ENCODE measurements around the gene PPAN.

PPAN gene

DNA sequence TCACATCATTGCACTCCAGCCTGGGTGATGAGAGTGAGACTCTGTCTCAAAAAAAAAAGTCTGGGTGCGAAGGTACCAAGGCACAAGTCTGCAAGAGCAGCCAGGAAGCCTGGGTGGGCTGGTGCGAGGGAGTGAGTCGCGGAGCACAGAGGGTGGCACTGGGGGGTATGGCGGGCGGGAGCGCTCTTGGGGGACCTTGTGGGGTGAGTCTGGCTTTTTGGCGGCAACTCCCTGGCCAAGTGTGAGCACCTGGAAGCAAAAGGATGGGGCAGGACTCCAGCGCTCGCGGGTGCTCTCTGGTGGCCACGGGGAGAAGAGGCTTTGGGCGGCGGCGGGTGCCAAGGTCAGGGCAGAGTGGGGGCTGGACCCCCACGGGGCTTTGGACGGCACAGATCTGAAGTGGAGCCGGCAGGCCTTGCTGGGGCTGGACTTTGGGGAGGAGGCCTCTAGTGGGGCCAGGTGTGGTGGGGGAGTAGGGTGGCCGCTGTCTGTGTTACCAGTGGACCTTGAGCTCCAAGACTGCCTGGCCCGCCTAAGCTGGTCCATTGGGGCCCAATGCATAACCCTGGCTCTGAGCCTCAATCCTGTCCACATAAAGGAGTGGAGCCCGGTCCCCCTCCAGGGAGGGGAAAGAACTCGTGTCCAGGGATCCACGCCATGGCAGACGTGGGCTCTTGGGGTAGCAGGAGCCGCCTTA lies 6.9 kb downstream of the PPAN start:
- DNase-seq (ENCODE audit: insufficient read length, low spot score) (peak; percentile 66), FAIRE-seq (no peak)

DNA sequence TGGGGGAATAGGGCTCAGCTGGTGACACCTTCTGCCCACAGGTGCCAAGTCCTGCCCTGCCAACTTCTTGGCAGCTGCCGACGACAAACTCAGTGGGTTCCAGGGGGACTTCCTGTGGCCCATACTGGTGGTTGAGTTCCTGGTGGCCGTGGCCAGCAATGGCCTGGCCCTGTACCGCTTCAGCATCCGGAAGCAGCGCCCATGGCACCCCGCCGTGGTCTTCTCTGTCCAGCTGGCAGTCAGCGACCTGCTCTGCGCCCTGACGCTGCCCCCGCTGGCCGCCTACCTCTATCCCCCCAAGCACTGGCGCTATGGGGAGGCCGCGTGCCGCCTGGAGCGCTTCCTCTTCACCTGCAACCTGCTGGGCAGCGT lies 7.4 kb downstream of the PPAN start:
- FAIRE-seq = no peak

DNA sequence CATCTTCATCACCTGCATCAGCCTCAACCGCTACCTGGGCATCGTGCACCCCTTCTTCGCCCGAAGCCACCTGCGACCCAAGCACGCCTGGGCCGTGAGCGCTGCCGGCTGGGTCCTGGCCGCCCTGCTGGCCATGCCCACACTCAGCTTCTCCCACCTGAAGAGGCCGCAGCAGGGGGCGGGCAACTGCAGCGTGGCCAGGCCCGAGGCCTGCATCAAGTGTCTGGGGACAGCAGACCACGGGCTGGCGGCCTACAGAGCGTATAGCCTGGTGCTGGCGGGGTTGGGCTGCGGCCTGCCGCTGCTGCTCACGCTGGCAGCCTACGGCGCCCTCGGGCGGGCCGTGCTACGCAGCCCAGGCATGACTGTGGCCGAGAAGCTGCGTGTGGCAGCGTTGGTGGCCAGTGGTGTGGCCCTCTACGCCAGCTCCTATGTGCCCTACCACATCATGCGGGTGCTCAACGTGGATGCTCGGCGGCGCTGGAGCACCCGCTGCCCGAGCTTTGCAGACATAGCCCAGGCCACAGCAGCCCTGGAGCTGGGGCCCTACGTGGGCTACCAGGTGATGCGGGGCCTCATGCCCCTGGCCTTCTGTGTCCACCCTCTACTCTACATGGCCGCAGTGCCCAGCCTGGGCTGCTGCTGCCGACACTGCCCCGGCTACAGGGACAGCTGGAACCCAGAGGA lies 7.9 kb downstream of the PPAN start:
- DNase-seq (ENCODE audit: insufficient read length, low spot score) = no peak
- no peak for FAIRE-seq

More for the DNA sequence above, 7.4 kb downstream of the PPAN start:
- no peak for DNase-seq (ENCODE audit: insufficient read length, low spot score)

DNA sequence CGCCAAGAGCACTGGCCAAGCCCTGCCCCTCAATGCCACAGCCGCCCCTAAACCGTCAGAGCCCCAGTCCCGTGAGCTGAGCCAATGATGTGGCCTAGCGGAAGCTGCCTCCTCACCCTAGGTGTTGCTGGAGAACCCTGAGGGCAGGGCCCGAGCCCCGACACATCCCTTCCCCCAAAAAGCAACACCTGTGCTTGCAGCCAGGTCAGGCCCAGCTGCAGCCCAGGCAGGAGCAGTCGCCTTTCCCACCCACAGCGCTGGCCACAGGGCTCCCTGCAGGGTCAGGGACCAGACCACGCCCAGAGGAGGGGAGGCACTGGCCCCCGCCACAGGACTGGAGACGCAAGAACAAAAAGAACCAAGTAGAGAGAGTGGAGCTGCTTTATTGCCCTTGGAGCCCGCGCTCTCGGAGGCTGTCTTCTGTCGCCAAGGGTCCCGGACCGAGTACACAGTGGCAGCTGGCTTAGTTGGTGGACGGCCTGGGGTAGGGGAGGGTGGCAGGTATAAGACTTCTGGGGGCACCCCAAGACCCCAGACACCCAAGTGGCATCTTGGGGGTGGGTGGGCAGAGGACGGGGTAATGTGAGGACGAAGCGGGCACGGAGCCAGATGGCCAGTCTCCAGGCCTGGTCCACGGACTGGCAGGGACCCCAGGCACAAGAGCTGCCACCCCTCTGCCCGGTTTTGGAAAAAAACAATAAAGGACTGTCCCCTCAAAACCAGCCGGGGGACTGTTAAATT lies 8.7 kb downstream of the PPAN start:
- FAIRE-seq (no peak), DNase-seq (ENCODE audit: insufficient read length, low spot score) (no peak)

DNA sequence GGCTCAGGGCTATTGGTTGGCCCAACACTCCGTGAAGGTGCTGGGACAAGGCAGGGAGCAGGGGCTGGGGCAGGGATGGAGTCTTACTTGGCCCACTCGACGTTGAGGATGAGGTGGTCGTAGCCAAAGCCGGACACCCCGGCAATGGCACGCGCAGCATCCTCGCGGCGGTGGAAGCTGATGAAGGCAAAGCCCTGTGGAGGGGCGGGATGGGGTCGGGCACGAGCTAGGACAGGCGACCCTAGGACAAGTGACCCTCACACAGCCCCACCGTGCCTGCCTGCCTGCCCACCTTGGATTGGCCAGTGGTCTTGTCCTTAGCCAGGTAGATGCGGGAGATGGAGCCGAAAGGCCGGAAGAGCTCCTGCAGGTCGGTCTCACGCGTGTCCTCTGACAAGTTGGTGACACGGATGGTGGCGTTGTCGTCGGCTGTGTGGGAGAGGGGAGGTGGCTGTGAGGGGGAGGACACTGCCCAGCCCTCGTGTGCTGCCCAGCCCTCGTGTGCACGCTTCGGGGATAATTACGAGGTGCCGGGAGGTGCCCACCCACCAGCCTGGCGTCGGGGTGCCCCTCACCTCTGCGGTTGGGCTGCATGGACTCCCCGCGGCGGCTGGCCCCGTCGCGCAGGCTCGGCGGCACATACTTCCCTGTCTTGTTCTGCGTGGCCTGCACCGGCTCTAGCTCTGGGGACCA lies 9.4 kb downstream of the PPAN start:
- no peak for FAIRE-seq

DNA sequence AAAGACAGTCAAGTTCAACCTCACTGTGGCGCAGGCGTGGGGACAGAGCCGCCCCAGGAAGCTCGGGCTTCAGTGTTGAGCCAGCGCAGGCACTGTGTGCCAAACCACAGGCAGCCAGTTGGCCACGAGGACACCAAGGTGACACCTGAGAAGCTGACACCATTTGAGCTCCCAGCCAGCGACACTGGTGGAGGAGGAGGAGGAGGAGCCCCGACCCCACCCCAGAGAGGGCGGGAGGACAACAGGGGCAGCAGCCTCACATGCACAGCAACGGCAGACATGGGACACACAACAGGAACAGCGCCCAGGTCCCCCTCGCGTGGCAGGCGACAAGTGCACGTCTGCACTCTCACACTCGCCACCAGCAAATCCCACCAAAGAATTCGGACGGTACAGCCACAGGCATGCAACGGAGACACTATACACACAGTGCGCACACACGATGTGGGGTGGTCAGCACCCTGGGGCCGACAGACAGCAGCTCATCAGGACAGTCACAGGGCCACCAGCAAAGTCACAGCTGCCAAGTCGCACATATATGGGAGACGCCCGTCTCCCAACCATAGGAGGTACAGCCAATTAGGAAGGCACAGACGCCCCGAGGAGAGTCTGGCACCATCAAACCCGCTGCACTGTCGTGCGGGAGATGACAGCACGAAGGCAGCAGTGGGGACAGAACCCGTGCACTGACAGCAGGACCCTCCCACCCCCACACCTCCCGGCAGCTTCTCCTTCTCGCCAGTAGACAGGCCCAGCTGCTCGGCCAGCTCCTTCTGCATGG lies 10.1 kb downstream of the PPAN start:
- DNase-seq (ENCODE audit: insufficient read length, low spot score) (no peak), FAIRE-seq (no peak)

More for the DNA sequence above, 9.4 kb downstream of the PPAN start:
- no peak for DNase-seq (ENCODE audit: insufficient read length, low spot score)

DNA sequence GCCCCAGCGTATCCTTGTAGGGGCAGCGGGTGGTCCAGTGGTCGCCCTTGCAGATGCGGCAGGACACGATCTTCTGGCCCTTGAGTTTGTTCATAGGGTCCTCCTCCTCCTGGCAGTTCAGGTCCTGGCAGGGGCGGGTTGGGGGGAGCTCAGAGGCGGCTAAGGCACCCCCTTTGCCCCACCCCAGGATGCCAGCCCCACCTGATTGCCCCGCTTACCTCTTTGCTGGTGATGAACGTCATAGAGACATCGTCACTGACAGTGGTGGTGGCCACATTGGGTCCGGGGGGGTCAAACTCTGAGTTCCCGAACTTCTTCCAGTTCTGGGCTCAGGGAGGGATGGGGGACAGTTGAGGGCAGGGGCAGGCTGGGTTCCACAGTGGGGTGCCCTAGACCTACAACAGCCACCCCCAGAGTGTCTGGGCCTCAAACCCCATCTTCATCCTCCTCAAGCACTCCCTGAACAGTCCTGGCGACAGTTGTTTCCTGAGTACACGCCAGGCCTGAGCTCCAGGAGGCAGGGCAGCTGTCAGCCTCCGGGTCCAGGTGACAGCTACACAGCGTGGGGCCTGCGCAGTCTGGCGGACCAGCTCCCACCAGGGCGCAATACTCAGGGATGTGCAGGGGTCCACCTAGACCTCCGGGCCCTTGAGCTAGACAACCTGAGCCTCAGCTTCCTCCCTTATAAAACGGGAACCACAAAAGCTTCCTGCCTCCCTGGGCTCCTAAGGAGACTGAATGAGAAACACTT lies 10.9 kb downstream of the PPAN start:
- DNase-seq (ENCODE audit: insufficient read length, low spot score) (no peak), FAIRE-seq (no peak)

DNA sequence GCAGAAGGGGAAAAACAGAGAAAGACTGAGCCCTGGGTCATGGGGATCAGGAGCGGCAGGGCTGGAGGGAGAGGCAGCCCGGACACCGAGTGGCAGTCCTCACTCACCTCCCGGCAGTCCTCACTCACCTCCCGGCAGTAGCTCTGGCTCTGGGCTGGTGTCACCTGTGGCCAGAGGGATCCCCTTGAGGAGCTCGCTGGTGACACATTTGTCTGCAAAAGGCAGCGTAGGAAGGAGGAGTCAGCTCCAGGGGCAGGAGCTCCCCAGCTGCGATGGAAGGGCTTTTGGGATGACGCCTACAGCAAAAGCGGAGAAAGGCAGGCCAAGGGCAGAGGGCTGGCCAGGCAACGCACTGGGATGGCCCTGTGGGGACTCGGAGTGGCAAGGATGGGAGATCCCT lies 12.8 kb downstream of the PPAN start:
- no peak for FAIRE-seq
- DNase-seq (ENCODE audit: insufficient read length, low spot score) = no peak

DNA sequence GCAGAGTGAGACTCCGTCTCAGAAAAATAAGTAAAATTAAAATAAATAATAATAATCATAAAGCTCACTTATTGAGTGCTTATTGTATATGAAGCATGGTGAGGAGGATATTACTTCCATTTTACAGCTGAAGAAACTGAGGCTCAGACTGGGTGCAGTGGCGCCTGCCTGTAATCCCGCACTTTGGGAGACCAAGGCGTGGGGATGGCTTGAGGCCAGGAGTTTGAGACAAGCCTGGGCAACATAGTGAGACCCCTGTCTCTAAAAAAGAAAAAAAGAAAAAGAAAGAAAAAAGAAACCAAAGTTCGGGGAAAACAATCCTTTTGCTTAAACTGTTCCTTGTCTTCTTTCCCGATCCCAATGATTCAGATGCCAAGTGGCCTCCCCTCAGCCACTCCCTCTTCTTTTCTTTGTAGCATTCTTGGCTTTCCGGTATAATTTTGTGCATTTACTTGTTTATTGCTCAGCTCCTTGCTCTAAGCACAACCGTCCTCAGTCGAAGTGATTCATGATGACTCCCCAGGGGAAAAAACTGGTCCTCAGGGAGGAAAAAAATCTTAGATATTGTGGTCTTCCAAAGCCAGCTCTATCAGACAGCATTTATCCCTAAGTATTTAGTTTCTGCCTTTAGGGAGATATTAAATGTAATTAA lies 14.5 kb downstream of the PPAN start:
- DNase-seq (ENCODE audit: insufficient read length, low spot score) (no peak), FAIRE-seq (no peak)

DNA sequence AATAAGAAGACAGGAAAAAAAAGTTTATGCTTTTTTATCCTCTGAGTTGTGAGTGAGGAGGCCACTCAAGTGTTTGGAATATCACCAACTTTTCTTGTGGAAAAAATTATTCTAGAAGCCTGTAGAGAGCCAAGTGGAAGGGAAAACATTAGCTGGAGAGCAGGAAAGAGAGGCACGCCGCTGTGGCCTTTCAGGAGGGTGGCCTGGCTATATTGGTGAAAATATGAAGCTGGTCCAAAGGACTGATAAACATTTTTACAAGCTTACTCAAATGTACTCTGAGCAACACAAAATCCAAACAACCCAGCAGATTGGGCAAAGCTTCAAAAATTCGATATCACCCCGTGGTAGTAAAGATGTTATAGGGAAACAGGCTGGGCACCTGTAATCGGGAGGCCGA lies 15.9 kb downstream of the PPAN start:
- no peak for DNase-seq (ENCODE audit: insufficient read length, low spot score)
- FAIRE-seq = no peak

DNA sequence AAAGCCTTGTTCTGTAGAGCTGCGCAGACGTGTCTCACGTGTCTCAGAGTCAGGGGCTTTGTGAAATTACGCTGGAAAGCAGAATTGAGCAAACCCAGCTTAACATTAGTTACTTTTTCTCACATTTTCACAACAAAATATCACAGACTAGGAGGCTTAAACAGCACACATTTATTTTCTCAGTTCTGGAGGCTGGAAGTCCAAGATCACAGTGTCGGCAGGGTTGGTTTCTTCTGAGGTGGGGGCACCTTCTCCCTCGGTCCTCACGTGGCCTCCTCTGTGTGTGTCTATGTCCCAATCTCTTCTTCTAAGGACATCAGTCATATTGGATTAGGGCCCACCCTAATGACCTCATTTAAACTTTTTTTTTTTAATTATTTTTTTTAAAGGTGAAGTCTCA lies 18.3 kb downstream of the PPAN start:
- FAIRE-seq = no peak

DNA sequence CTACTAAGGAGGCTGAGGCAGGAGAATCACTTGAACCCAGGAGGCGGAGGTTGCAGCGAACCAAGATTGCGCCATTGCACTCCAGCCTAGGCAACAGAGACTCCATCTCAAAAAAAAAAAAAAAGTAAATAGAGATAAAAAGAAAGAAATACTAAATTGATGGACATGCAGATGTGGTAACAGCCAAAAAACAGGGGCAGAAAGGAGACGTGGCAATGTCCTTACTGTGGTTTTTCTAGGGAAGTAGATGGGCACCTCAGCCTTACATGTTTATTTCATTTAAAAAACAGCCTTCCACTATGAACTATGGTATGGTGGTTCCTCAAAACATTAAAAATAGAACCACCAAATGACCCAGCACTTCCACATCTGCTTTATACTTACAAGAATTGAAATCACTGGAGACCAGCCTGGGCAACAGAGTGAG lies 20.1 kb downstream of the PPAN start:
- DNase-seq (ENCODE audit: insufficient read length, low spot score) (no peak), FAIRE-seq (no peak)

More for the DNA sequence above, 18.3 kb downstream of the PPAN start:
- no peak for DNase-seq (ENCODE audit: insufficient read length, low spot score)

DNA sequence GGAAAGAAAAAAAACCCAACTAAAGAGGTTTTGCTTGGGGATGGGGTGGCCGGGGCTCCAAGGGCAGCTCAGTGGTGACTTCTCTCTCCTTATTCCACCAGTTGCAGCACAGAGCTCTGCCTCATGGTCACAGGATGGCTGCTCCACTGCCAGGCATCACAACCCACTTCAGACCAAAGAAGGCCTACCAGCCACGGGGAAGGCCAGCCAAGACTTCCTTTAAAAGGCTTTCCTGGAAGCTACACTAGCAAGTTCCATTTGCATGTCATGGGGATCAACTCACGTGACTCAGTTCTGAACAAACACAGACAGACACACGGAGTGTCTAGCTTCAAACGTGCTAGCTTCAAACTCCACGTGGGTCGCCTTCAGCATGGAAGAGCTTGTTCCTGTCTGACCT lies 26.7 kb downstream of the PPAN start:
- no peak for FAIRE-seq
- DNase-seq (ENCODE audit: insufficient read length, low spot score) = no peak

DNA sequence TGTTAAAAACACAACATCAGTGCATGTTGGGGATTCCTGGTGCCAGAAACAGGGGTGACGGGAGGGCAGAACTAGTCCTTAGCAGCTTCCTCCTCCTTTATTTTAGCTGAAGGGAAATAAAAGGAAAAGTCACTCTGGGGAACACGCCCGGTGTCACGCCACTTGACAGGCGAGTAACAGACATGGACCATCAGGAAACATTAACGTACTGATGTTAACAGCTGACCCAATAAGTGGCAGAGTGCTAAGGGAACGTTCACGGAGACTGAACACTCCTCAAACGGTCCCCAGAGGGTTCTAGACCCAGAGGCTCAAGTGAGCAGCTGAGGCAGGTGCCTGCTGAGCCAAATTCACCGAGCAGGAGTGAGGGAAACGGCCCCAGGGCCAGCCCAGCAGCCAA lies 27.4 kb downstream of the PPAN start:
- FAIRE-seq = no peak
- DNase-seq (ENCODE audit: insufficient read length, low spot score) = no peak

DNA sequence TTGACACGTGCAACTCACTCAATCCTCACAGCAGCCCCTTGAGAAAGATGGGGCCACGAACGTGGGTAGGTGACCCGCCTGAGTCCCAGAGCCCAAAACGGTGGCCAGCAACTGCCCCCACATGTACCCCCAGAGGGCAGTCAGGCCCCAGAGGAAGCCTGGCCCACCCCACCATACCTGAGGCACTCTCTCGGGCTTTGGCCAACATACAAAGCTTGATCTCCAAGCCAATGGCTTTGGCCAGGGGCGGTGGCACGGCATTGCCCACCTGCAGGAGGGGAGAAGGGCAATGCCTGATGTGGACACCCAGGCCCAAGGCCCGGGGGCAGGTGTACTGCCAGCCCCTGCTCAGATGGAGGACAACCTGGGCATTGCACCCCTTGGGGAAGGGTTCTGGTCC lies 27.9 kb downstream of the PPAN start:
- DNase-seq (ENCODE audit: insufficient read length, low spot score) = no peak
- no peak for FAIRE-seq

DNA sequence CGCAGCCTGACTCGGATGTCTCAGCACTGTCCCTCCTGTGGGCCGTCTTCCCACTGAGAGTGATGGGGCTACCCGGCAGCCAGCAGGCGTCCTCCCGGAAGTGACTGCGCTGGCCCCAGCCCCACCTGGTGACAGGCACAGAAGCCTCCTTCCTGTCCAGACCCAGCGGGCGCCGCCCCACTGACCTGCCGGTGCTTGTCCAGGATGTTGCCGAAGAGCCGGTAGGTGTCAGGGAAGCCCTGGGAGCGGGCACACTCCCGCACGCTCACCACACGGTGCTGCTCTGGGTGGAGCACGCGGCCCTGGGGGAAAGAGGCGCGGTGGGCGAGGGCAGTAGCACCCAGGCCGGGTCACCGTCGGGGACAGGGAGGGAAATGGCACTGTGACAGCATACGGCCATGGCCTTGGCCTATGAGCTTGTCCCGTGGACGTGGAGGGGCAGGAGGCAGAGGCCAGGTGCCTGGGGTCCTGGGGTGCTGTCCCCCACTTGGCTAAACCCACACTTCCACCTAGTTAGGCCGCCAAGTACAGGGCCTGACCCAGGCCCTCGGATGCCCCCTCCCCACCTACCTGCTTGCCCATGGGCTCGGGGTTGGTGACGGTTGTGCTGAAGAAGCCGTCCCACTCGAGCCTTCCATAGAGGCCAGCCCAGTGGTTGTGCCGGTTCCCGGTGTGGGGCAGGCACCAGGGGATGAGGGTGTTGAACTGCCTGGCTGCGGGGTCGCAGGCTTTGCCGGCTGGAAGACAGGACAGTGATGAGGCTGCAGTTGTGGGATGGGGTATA lies 29.6 kb downstream of the PPAN start:
- no peak for FAIRE-seq
- no peak for DNase-seq (ENCODE audit: insufficient read length, low spot score)

DNA sequence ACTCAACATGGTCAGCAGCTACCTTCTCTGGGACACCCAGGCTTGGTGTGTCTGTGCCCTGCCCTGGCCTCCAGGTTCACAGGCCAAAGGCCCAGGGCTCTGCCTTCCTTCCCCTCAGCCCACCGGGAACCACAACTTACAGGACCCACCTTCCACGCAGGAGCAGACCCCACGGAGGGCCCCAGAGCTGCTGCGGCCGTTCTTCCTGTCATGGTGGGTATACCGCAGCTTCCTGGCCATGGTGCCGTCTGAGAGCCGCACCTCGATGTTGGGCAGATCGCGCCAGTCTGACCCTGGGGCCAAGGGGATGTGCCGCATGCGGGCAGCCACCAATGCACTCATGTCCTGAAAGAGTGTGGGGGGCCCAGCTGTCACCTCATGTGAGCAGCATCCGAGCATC lies 30.8 kb downstream of the PPAN start:
- DNase-seq (ENCODE audit: insufficient read length, low spot score) (no peak), FAIRE-seq (no peak)

Data from GM19239 (cell line).